HepG2 (cell line): ENCODE measurements around the gene STUM. TPM values are rescaled to one million over a fixed set of nuclear protein-coding genes. Genes with fewer than 3 reads are reported as not detected.

Source experiments
- ATAC-seq: fragments of 200-7000 bp; cut with Tn5 transposase; 3 replicates; pipeline ENCODE4 v1.9.1; 2020; ENCODE audit warnings: mild to moderate bottlenecking, moderate library complexity
- BruUV-seq: library from RNA; stranded (reverse); fragments of 400-500 nt; replicated peaks from 2 replicates; lab custom pipeline; 2021; lab: Mats Ljungman, UMichigan
- CTCF ChIA-PET: fragments of 300-600 bp; formaldehyde crosslinking; extraction: SDS; loops from one replicate; lab custom pipeline; 2021; ENCODE audit warnings: low total read pairs, inconsistent platforms, low intra/inter-chr PET ratio; lab: Yijun Ruan, JAX
- POLR2A ChIA-PET: fragments of 350-600 bp; sonication (Branson Sonifier 250); formaldehyde crosslinking; loops from one replicate; lab custom pipeline; 2020; ENCODE audit warnings: antibody characterized with exemption, inconsistent platforms; lab: Yijun Ruan, JAX
- DNase-seq: peaks from one replicate; pipeline ENCODE4 v3.0.0-alpha.2; 2015; ENCODE audit warnings: low spot score
- FAIRE-seq: peaks from 3 replicates; lab custom pipeline; 2011; peaks lifted over from hg19 to GRCh38; lab: Jason Lieb, UNC
- H2AFZ ChIP-seq: one replicate; pipeline ENCODE4 v1.6.1; 2011; ENCODE audit warnings: low read length, inconsistent platforms
- H3K27ac ChIP-seq: fragments of 300-600 bp; 3 replicates; pipeline ENCODE4 v1.8.0; 2011; ENCODE audit warnings: mixed run types, mild to moderate bottlenecking, mixed read lengths, low read length, inconsistent platforms; ENCODE audit not compliant: insufficient read depth; ENCODE audit errors: extremely low read length
- H3K27me3 ChIP-seq, 2 experiments: fragments of 200-600 bp in 1 of 2; 2 replicates in 1 of 2; 3 replicates in 1 of 2; pipeline versions ENCODE4 v1.6.0 to v1.8.0; 2011; ENCODE audit warnings: low read length in 2 of 2, mild to moderate bottlenecking in 2 of 2, moderate library complexity in 2 of 2, inconsistent platforms in 1 of 2; ENCODE audit not compliant: insufficient read depth in 2 of 2, control insufficient read depth in 1 of 2
- H3K36me3 ChIP-seq, 2 experiments: fragments of 200-600 bp in 1 of 2; replicated peaks in 1 of 2; 2 replicates in 1 of 2; 3 replicates in 1 of 2; pipeline versions ENCODE4 v1.5.1 to v1.8.0; 2011; ENCODE audit warnings: low read length in 2 of 2, inconsistent platforms in 1 of 2; ENCODE audit not compliant: insufficient read depth in 2 of 2, control insufficient read depth in 1 of 2
- H3K4me1 ChIP-seq: 2 replicates; pipeline ENCODE4 v1.5.1; 2012; ENCODE audit warnings: low read length, inconsistent platforms; ENCODE audit not compliant: insufficient read depth
- H3K4me2 ChIP-seq: 2 replicates; pipeline ENCODE4 v1.6.0; 2011; ENCODE audit warnings: low read depth, low read length, inconsistent platforms
- H3K4me3 ChIP-seq, 3 experiments: fragments of 200-600 bp in 1 of 3; sonication (generic), shearing (Covaris generic) in 1 of 3; replicated peaks in 1 of 3; 2 replicates each; pipeline ENCODE4 v1.5.1; 2011 to 2016; ENCODE audit warnings: low read length in 3 of 3, inconsistent platforms in 2 of 3, low read depth in 2 of 3, mild to moderate bottlenecking in 2 of 3, control low read depth in 1 of 3, mixed read lengths in 1 of 3; ENCODE audit not compliant: insufficient read depth in 1 of 3
- H3K79me2 ChIP-seq: one replicate; pipeline ENCODE4 v1.6.1; 2011; ENCODE audit warnings: low read length, inconsistent platforms; ENCODE audit not compliant: insufficient read depth
- H3K9ac ChIP-seq: 2 replicates; pipeline ENCODE4 v1.6.0; 2011; ENCODE audit warnings: mild to moderate bottlenecking, low read depth, low read length, inconsistent platforms; ENCODE audit not compliant: insufficient read depth
- H3K9me3 ChIP-seq: 2 replicates; pipeline ENCODE4 v1.5.1; 2012; ENCODE audit warnings: mild to moderate bottlenecking, low read length
- H4K20me1 ChIP-seq: 2 replicates; pipeline ENCODE4 v1.6.0; 2011; ENCODE audit warnings: inconsistent platforms, mild to moderate bottlenecking, low read length, moderate library complexity; ENCODE audit not compliant: insufficient read depth
- ARID3A ChIP-seq: IDR thresholded peaks from 2 replicates; pipeline ENCODE4 v1.6.1; 2012; ENCODE audit warnings: low read depth, low read length, improper control_type of control experiment
- BRD4 ChIP-seq: sonication (generic); formaldehyde crosslinking; IDR thresholded peaks from 2 replicates; pipeline ENCODE4 v1.4.0; 2020; ENCODE audit warnings: missing genetic modification reagents
- GTF3A ChIP-seq: sonication (generic); formaldehyde crosslinking; conservative IDR thresholded peaks from 2 replicates; pipeline ENCODE4 v1.4.0; 2020; ENCODE audit warnings: mild to moderate bottlenecking, missing genetic modification reagents
- HMG20A ChIP-seq: IDR thresholded peaks from 2 replicates; pipeline ENCODE4 v1.6.1; 2016; ENCODE audit warnings: borderline replicate concordance
- KAT8 ChIP-seq: IDR thresholded peaks from 2 replicates; pipeline ENCODE4 v1.6.1; 2016; ENCODE audit warnings: missing genetic modification reagents, missing compliant biosample characterization
- NAIF1 ChIP-seq: sonication (generic); formaldehyde crosslinking; IDR thresholded peaks from 2 replicates; pipeline ENCODE4 v1.5.0; 2020; ENCODE audit warnings: mild to moderate bottlenecking, missing genetic modification reagents, borderline replicate concordance
- NPAS2 ChIP-seq: sonication (generic); formaldehyde crosslinking; IDR thresholded peaks from 2 replicates; pipeline ENCODE4 v1.8.0; 2022; ENCODE audit warnings: mild to moderate bottlenecking, missing genetic modification reagents, borderline replicate concordance
- SKI ChIP-seq: fragments of 450-650 bp; IDR thresholded peaks from one replicate; pipeline ENCODE4 v1.6.1; 2018; ENCODE audit warnings: mild to moderate bottlenecking; ENCODE audit not compliant: partially characterized antibody
- ZEB1 ChIP-seq: IDR thresholded peaks from 2 replicates; pipeline ENCODE4 v1.6.1; 2012; ENCODE audit warnings: mild to moderate bottlenecking, low read depth, inconsistent platforms; ENCODE audit not compliant: insufficient replicate concordance
- ZNF354B ChIP-seq: sonication (generic); formaldehyde crosslinking; IDR thresholded peaks from 2 replicates; pipeline ENCODE4 v1.8.0; 2022; ENCODE audit warnings: mild to moderate bottlenecking, missing genetic modification reagents
- ZNF883 ChIP-seq: sonication (generic); formaldehyde crosslinking; IDR thresholded peaks from 2 replicates; pipeline ENCODE4 v1.5.1; 2020; ENCODE audit warnings: mild to moderate bottlenecking, missing genetic modification reagents; ENCODE audit errors: not compliant biosample characterization
- WGBS: methylation state at CpG from one replicate; pipeline ENCODE4 v1.1.6; 2017; ENCODE audit warnings: low lambda C conversion rate; 5-methylcytosine and 5-hydroxymethylcytosine counted together
- in situ Hi-C: cut with HindIII; loops from 2 replicates; pipeline ENCODE4 v1.10.0; 2017; ENCODE audit warnings: low pct_unique_long_range_greater_than_20kb; ENCODE audit not compliant: extremely low pct_ligation_motif_present
- intact Hi-C: fragments of 100-400 bp; cut with micrococcal nuclease; formaldehyde crosslinking; loops from one replicate; pipeline ENCODE4 v1.10.0; 2022; ENCODE audit not compliant: unreplicated experiment
- polyA plus RNA-seq, 8 experiments: library from polyadenylated mRNA; depleted of rRNA in 3 of 8; stranded (reverse) in 7 of 8; unstranded in 1 of 8; fragments of >200 nt; fragmentation: Illumina TruSeq in 4 of 8; extraction: Trizol in 4 of 8; gene quantifications; 2 replicates each; pipeline versions ENCODE4 v1.2.1 to v1.2.3, GENCODE V29; 2011 to 2016; ENCODE audit warnings: low read depth in 4 of 8, missing spikeins in 1 of 8, mixed read lengths in 1 of 8; ENCODE audit not compliant: insufficient read depth in 1 of 8
- total RNA-seq, 5 experiments: library from RNA; depleted of rRNA; stranded (reverse); fragments of >200 nt; fragmentation: Illumina TruSeq; extraction: Trizol; gene quantifications; 2 replicates each; pipeline ENCODE4 v1.2.3, GENCODE V29; 2016; ENCODE audit warnings: low read depth in 1 of 5

Gene STUM
- total and polyA plus RNA-seq, 2 of the 13 experiments (the other 11 are each of a cell fraction or from before 2014, with no cell fraction given): not detected

- no peaks in the 10 kb centered on the region for H3K4me1 ChIP-seq
- 31% methylated on average over 3 of the region's 11 CpGs for WGBS
- H3K4me3 ChIP-seq: no peak overlapping the region
- H3K9ac ChIP-seq: no peak overlapping the region
- FAIRE-seq: no peak
- H3K36me3 ChIP-seq: no peaks in the 10 kb centered on the region
- ATAC-seq: no peak
- CTCF ChIA-PET: no interaction called here
- no peaks in the 10 kb centered on the region for H3K79me2 ChIP-seq
- no TSS peak for BruUV-seq
- no peak overlapping the region for H3K4me2 ChIP-seq
- no peak for TF ChIP-seq HMG20A
- no peak for TF ChIP-seq BRD4 (CRISPR knock-in tag)
- TF ChIP-seq ARID3A: no peak
- no peak for TF ChIP-seq ZEB1
- TF ChIP-seq NAIF1 (CRISPR knock-in tag): no peak
- TF ChIP-seq, all 625 proteins: peak for 0
- H2AFZ ChIP-seq: no peak overlapping the region
- no peaks in the 10 kb centered on the region for H3K9me3 ChIP-seq
- intact Hi-C loops: loop anchor here (2.0 to 10.0 kb wide), 2 partner anchors 63 to 185 kb away; no protein-coding TSS in a partner anchor
- POLR2A ChIA-PET: no interaction called here
- peaks cover 2 to 9% of the 10 kb centered on the region in 2 experiments; a peak in 3 of 5 replicates for H3K27me3 ChIP-seq
- DNase-seq: no peak
- in situ Hi-C loops: loop anchor here (10.0 kb wide), 1 partner anchor 185 kb away; no protein-coding TSS in a partner anchor
- H4K20me1 ChIP-seq: no peaks in the 10 kb centered on the region
- no peak overlapping the region for H3K27ac ChIP-seq
Observed at GRCh38 chr1:226609836-226610455, 61.4 kb downstream of the STUM start.

GRCh38 chr1:226610671-226611070 is 62.1 kb downstream of the STUM start:
- intact Hi-C loops: no loop called here
- TF ChIP-seq ZNF354B (no peak), NPAS2 (CRISPR knock-in tag) (no peak), ZNF883 (CRISPR knock-in tag) (no peak), SKI (no peak), KAT8 (no peak), GTF3A (CRISPR knock-in tag) (no peak)

More at GRCh38 chr1:226610671-226611070, 62.1 kb downstream of the STUM start:
- in situ Hi-C loops: no loop called here
- no peaks in the 10 kb centered on the region for H3K36me3 ChIP-seq
- H3K4me2 ChIP-seq: no peak overlapping the region
- H3K4me1 ChIP-seq: no peaks in the 10 kb centered on the region
- peaks cover 2 to 6% of the 10 kb centered on the region in 2 experiments; a peak in 2 of 5 replicates for H3K27me3 ChIP-seq
- BruUV-seq: no TSS peak
- ChIA-PET POLR2A (no interaction called here), CTCF (no interaction called here)
- H3K9me3 ChIP-seq: no peaks in the 10 kb centered on the region
- no peak overlapping the region for H3K27ac ChIP-seq
- H2AFZ ChIP-seq: no peak overlapping the region
- no peak overlapping the region for H3K9ac ChIP-seq
- no peaks in the 10 kb centered on the region for H3K79me2 ChIP-seq
- ATAC-seq (no peak), DNase-seq (no peak), FAIRE-seq (no peak)
- H4K20me1 ChIP-seq: no peaks in the 10 kb centered on the region
- 12% methylated on average over 7 of the region's 7 CpGs for WGBS
- no peak overlapping the region for H3K4me3 ChIP-seq
